Gastrocnemius medialis (tissue), 4 donors: ENCODE data around the gene CELA1.

Experiments used
- POLR2A ChIP-seq, 2 donors: fragments of 450-650 bp; IDR thresholded peaks; one replicate each; pipeline ENCODE4 v1.6.1; 2017; ENCODE audit warnings: antibody characterized with exemption in 2 of 2, mild to moderate bottlenecking in 2 of 2, moderate library complexity in 2 of 2
- TF ChIP-seq, protein P1 (sequence below), 5 experiments: fragments of 450-650 bp in 3 of 5; fragments of 200-600 bp in 2 of 5; sonication (generic) in 2 of 5; IDR thresholded peaks in 4 of 5; conservative IDR thresholded peaks in 1 of 5; 1 replicate in 4 of 5; 2 replicates in 1 of 5; pipeline ENCODE4 v1.5.1; 2016 to 2019; ENCODE audit warnings: antibody characterized with exemption in 5 of 5, mild to moderate bottlenecking in 3 of 5, moderate library complexity in 3 of 5

DNA sequence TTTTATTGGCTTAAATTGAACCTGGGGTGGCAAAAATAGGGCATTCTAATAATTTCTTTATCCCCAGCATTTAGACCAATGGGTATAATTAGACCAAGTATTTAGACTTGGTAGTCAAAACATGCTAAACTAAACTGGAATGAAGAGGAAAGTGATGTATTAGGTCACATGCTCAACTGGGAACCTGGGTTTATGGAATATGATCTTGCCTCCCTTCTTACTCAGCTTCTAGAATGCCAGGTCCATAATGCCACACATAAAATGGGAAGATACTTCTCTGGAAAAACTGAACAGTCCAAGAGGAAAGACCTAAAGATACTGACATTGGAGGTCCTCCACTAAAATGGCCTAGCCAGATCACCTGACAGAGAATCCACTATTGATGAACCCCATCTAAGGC is 16.3 kb downstream of the CELA1 start:
- TF ChIP-seq, protein P1, sequence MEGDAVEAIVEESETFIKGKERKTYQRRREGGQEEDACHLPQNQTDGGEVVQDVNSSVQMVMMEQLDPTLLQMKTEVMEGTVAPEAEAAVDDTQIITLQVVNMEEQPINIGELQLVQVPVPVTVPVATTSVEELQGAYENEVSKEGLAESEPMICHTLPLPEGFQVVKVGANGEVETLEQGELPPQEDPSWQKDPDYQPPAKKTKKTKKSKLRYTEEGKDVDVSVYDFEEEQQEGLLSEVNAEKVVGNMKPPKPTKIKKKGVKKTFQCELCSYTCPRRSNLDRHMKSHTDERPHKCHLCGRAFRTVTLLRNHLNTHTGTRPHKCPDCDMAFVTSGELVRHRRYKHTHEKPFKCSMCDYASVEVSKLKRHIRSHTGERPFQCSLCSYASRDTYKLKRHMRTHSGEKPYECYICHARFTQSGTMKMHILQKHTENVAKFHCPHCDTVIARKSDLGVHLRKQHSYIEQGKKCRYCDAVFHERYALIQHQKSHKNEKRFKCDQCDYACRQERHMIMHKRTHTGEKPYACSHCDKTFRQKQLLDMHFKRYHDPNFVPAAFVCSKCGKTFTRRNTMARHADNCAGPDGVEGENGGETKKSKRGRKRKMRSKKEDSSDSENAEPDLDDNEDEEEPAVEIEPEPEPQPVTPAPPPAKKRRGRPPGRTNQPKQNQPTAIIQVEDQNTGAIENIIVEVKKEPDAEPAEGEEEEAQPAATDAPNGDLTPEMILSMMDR (IDR thresholded peaks at IDR 0.05 in 4 of 5, conservative IDR thresholded peaks at IDR 0.05 in 1 of 5): no peak
- no peak for TF ChIP-seq POLR2A (IDR thresholded peaks at IDR 0.05)
